K562 (cell line): ENCODE data around the gene FBXW11. TPM values are rescaled to one million over a fixed set of nuclear protein-coding genes. Genes with fewer than 3 reads are reported as not detected.

Experiments
- CHD1 ChIP-seq: fragments of 200-600 bp; sonication (generic); IDR thresholded peaks from one replicate; pipeline ENCODE4 v1.6.1; 2012; ENCODE audit warnings: mild to moderate bottlenecking, moderate library complexity, low read length, inconsistent platforms
- E2F3 ChIP-seq: fragments of 250-450 bp; sonication (Bioruptor Pico); IDR thresholded peaks from 2 replicates; pipeline ENCODE4 v1.4.0; 2020; ENCODE audit warnings: mild to moderate bottlenecking
- ESRRB ChIP-seq: fragments of 250-450 bp; sonication (Bioruptor Pico); IDR thresholded peaks from 2 replicates; pipeline ENCODE4 v1.5.0; 2020; ENCODE audit warnings: mild to moderate bottlenecking, moderate library complexity, borderline replicate concordance
- HMBOX1 ChIP-seq: sonication (generic); IDR thresholded peaks from 2 replicates; pipeline ENCODE4 v1.6.1; 2016
- KAT8 ChIP-seq: fragments of 450-650 bp; IDR thresholded peaks from 2 replicates; pipeline ENCODE4 v1.6.1; 2016; ENCODE audit warnings: low read depth, mild to moderate bottlenecking
- NELFE ChIP-seq: IDR thresholded peaks from 2 replicates; pipeline ENCODE4 v1.6.1; 2011; ENCODE audit warnings: mild to moderate bottlenecking; ENCODE audit not compliant: insufficient read depth, insufficient read length
- PKNOX1 ChIP-seq: fragments of 450-650 bp; IDR thresholded peaks from 2 replicates; pipeline ENCODE4 v1.6.1; 2016
- SMARCB1 ChIP-seq: IDR thresholded peaks from 2 replicates; pipeline ENCODE4 v1.6.1; 2011; ENCODE audit warnings: improper control_type of control experiment, low read depth; ENCODE audit not compliant: insufficient read length
- TEAD2 ChIP-seq: fragments of 450-650 bp; IDR thresholded peaks from 2 replicates; pipeline ENCODE4 v1.6.1; 2016; ENCODE audit warnings: missing genetic modification characterization, control low read depth, missing compliant biosample characterization
- ZNF639 ChIP-seq, 2 experiments: fragments of 200-800 bp in 1 of 2; sonication (Bioruptor generic) in 1 of 2; sonication (generic) in 1 of 2; formaldehyde crosslinking in 1 of 2; IDR thresholded peaks in 1 of 2; conservative IDR thresholded peaks in 1 of 2; 2 replicates each; pipeline versions ENCODE4 v1.5.0 to v1.6.1; 2016 to 2020; ENCODE audit warnings: missing compliant biosample characterization in 1 of 2, missing genetic modification characterization in 1 of 2, missing genetic modification reagents in 1 of 2
- polyA plus RNA-seq, 8 experiments: library from polyadenylated mRNA; depleted of rRNA in 4 of 8; stranded (reverse) in 5 of 8; unstranded in 3 of 8; fragments of >200 nt; fragmentation: Nextera tagmentation in 2 of 8; fragmentation: Illumina TruSeq in 1 of 8; extraction: Ambion mirVana in 2 of 8; extraction: Trizol in 1 of 8; gene quantifications; 2 replicates each; pipeline versions ENCODE4 v1.2.1 to v1.2.3, GENCODE V29; 2011 to 2014; ENCODE audit warnings: inconsistent platforms in 1 of 8, missing spikeins in 1 of 8
- total RNA-seq, 7 experiments: library from RNA; depleted of rRNA in 6 of 7; stranded (reverse); fragments of >200 nt in 6 of 7; fragmentation: Illumina TruSeq in 2 of 7; extraction: Trizol in 2 of 7; gene quantifications; 2 replicates each; pipeline versions ENCODE4 v1.2.1 to v1.2.3, GENCODE V29; 2011 to 2021; ENCODE audit warnings: low replicate concordance in 1 of 7
- TF ChIP-seq, protein P1 (sequence below): fragments of 200-600 bp; sonication (generic); IDR thresholded peaks from one replicate; pipeline ENCODE4 v1.6.1; 2012; ENCODE audit warnings: mild to moderate bottlenecking, low read depth, low read length, inconsistent platforms

FBXW11 gene
- total and polyA plus RNA-seq, 9 of the 15 experiments (the other 6 are each of a cell fraction or from before 2014, with no cell fraction given): 3.0 to 28.6 (median 23.6) TPM

GRCh38 chr5:172006321-172007174, at the start of gene FBXW11 (continued):
- TF ChIP-seq, protein P1, sequence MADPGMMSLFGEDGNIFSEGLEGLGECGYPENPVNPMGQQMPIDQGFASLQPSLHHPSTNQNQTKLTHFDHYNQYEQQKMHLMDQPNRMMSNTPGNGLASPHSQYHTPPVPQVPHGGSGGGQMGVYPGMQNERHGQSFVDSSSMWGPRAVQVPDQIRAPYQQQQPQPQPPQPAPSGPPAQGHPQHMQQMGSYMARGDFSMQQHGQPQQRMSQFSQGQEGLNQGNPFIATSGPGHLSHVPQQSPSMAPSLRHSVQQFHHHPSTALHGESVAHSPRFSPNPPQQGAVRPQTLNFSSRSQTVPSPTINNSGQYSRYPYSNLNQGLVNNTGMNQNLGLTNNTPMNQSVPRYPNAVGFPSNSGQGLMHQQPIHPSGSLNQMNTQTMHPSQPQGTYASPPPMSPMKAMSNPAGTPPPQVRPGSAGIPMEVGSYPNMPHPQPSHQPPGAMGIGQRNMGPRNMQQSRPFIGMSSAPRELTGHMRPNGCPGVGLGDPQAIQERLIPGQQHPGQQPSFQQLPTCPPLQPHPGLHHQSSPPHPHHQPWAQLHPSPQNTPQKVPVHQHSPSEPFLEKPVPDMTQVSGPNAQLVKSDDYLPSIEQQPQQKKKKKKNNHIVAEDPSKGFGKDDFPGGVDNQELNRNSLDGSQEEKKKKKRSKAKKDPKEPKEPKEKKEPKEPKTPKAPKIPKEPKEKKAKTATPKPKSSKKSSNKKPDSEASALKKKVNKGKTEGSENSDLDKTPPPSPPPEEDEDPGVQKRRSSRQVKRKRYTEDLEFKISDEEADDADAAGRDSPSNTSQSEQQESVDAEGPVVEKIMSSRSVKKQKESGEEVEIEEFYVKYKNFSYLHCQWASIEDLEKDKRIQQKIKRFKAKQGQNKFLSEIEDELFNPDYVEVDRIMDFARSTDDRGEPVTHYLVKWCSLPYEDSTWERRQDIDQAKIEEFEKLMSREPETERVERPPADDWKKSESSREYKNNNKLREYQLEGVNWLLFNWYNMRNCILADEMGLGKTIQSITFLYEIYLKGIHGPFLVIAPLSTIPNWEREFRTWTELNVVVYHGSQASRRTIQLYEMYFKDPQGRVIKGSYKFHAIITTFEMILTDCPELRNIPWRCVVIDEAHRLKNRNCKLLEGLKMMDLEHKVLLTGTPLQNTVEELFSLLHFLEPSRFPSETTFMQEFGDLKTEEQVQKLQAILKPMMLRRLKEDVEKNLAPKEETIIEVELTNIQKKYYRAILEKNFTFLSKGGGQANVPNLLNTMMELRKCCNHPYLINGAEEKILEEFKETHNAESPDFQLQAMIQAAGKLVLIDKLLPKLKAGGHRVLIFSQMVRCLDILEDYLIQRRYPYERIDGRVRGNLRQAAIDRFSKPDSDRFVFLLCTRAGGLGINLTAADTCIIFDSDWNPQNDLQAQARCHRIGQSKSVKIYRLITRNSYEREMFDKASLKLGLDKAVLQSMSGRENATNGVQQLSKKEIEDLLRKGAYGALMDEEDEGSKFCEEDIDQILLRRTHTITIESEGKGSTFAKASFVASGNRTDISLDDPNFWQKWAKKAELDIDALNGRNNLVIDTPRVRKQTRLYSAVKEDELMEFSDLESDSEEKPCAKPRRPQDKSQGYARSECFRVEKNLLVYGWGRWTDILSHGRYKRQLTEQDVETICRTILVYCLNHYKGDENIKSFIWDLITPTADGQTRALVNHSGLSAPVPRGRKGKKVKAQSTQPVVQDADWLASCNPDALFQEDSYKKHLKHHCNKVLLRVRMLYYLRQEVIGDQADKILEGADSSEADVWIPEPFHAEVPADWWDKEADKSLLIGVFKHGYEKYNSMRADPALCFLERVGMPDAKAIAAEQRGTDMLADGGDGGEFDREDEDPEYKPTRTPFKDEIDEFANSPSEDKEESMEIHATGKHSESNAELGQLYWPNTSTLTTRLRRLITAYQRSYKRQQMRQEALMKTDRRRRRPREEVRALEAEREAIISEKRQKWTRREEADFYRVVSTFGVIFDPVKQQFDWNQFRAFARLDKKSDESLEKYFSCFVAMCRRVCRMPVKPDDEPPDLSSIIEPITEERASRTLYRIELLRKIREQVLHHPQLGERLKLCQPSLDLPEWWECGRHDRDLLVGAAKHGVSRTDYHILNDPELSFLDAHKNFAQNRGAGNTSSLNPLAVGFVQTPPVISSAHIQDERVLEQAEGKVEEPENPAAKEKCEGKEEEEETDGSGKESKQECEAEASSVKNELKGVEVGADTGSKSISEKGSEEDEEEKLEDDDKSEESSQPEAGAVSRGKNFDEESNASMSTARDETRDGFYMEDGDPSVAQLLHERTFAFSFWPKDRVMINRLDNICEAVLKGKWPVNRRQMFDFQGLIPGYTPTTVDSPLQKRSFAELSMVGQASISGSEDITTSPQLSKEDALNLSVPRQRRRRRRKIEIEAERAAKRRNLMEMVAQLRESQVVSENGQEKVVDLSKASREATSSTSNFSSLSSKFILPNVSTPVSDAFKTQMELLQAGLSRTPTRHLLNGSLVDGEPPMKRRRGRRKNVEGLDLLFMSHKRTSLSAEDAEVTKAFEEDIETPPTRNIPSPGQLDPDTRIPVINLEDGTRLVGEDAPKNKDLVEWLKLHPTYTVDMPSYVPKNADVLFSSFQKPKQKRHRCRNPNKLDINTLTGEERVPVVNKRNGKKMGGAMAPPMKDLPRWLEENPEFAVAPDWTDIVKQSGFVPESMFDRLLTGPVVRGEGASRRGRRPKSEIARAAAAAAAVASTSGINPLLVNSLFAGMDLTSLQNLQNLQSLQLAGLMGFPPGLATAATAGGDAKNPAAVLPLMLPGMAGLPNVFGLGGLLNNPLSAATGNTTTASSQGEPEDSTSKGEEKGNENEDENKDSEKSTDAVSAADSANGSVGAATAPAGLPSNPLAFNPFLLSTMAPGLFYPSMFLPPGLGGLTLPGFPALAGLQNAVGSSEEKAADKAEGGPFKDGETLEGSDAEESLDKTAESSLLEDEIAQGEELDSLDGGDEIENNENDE: no peak
- TF ChIP-seq CHD1 (no peak), HMBOX1 (no peak), KAT8 (no peak), PKNOX1 (peak; percentile 71), SMARCB1 (no peak), E2F3 (CRISPR knock-in tag) (peak; percentile 59), NELFE (no peak), TEAD2 (tag) (no peak), ESRRB (no peak), ZNF639 (CRISPR knock-in tag; conservative IDR thresholded peaks at IDR 0.05 in 1 of 2, IDR thresholded peaks at IDR 0.05 in 1 of 2) (peak in 1 of 2 experiments; percentile 98; a peak in 2 of 4 replicates)
